ENCODE data around the gene DDX11. TPM values are rescaled to one million over a fixed set of nuclear protein-coding genes. Genes with fewer than 3 reads are reported as not detected.
"Not testable (repeated sequence)": the region's sequence is repeated elsewhere in the genome, so short reads cannot be mapped to it uniquely, and the experiment has no call there.

Gene DDX11
- total and polyA plus RNA-seq, 2 donors (not counting 1 experiment from before 2014, with no cell fraction given) = 68.0 to 90.2 TPM

DNA sequence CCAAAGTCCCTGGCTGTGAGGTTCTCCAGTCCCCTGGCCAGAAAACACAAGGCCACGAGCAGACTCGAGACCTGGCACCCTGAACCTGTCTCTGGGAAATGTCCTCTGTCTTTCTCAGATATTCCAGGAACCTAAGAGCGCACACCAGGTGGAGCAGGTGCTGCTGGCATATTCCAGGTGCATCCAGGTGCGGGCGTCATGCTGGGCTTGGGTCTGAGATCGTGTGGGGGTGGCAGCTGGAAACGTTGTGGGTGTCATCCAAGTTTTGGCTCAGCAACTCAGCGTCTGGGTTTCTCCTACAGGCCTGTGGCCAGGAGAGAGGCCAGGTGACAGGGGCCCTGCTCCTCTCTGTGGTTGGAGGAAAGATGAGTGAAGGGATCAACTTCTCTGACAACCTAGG is 28.5 kb downstream of the DDX11 start:
- H3K79me2 ChIP-seq (ENCODE audit: control insufficient read depth, insufficient read depth, low read length); H3K4me3 ChIP-seq (ENCODE audit: control extremely low read depth in 1 of 5, extremely low read depth in 1 of 5, insufficient read depth in 1 of 5, low read depth in 2 of 5, low read length in 4 of 5); H3K36me3 ChIP-seq (replicated peaks in 1 of 2; ENCODE audit: control extremely low read depth in 1 of 2, control insufficient read depth in 1 of 2, extremely low read depth in 1 of 2, insufficient read depth in 2 of 2, low read length in 1 of 2); ATAC-seq (ENCODE audit: low read depth); CTCF ChIA-PET; H3K27ac ChIP-seq (ENCODE audit: low read length in 2 of 2); H3K27me3 ChIP-seq (replicated peaks in 1 of 4; ENCODE audit: control extremely low read depth in 1 of 4, control insufficient read depth in 3 of 4, insufficient read depth in 4 of 4, low read length in 3 of 4); H3K4me1 ChIP-seq (ENCODE audit: control insufficient read depth in 2 of 2, insufficient read depth in 2 of 2, low read length in 2 of 2); H4K20me1 ChIP-seq (ENCODE audit: control insufficient read depth, insufficient read depth, low read length, poor library complexity, severe bottlenecking); H3K27ac Mint-ChIP-seq; H3K9me3 ChIP-seq (ENCODE audit: control extremely low read depth in 1 of 3, control insufficient read depth in 2 of 3, insufficient read depth in 1 of 3, low read length in 2 of 3); H3K4me3 Mint-ChIP-seq; H3K9ac ChIP-seq (ENCODE audit: low read length); POLR2A ChIA-PET; H2AFZ ChIP-seq (ENCODE audit: insufficient read depth, low read depth, low read length, poor library complexity, severe bottlenecking); intact Hi-C loops (cut with micrococcal nuclease); H3K27me3 Mint-ChIP-seq; H3K9me3 Mint-ChIP-seq (ENCODE audit: insufficient read depth); DNase-seq; H3K4me2 ChIP-seq (replicated peaks; ENCODE audit: low read depth, low read length, poor library complexity, severe bottlenecking); H3K4me1 Mint-ChIP-seq: not testable (repeated sequence)
- WGBS (ENCODE audit: insufficient coverage) = 91% methylated on average over 5 of the region's 8 CpGs

DNA sequence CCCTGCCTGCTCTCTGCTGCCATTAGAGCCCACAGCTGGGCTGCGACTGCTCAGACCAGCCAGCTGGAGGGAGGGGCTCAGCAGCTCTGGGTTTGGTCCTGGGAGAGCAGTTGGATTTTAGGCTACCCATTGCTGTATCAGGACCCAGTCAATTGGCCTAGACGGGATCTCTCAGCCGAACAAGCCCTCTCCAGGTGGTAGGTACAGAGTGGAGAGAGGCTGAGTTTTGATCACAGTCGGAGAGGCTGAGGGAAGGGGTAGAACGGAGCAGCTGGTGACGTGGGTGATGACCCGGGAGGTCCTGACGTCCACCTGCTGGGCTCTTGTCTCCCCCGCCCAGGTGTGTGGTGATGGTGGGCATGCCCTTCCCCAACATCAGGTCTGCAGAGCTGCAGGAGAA is 28.9 kb downstream of the DDX11 start:
- H3K27me3 Mint-ChIP-seq; H3K27me3 ChIP-seq (replicated peaks in 1 of 4; ENCODE audit: control extremely low read depth in 1 of 4, control insufficient read depth in 3 of 4, insufficient read depth in 4 of 4, low read length in 3 of 4); H3K9me3 Mint-ChIP-seq (ENCODE audit: insufficient read depth); H3K4me1 Mint-ChIP-seq; H3K4me2 ChIP-seq (replicated peaks; ENCODE audit: low read depth, low read length, poor library complexity, severe bottlenecking); H3K79me2 ChIP-seq (ENCODE audit: control insufficient read depth, insufficient read depth, low read length); H3K4me3 Mint-ChIP-seq; H2AFZ ChIP-seq (ENCODE audit: insufficient read depth, low read depth, low read length, poor library complexity, severe bottlenecking); ATAC-seq (ENCODE audit: low read depth); H3K36me3 ChIP-seq (replicated peaks in 1 of 2; ENCODE audit: control extremely low read depth in 1 of 2, control insufficient read depth in 1 of 2, extremely low read depth in 1 of 2, insufficient read depth in 2 of 2, low read length in 1 of 2); H3K4me1 ChIP-seq (ENCODE audit: control insufficient read depth in 2 of 2, insufficient read depth in 2 of 2, low read length in 2 of 2); H3K9me3 ChIP-seq (ENCODE audit: control extremely low read depth in 1 of 3, control insufficient read depth in 2 of 3, insufficient read depth in 1 of 3, low read length in 2 of 3); H3K27ac ChIP-seq (ENCODE audit: low read length in 2 of 2); DNase-seq; H3K9ac ChIP-seq (ENCODE audit: low read length); intact Hi-C loops (cut with micrococcal nuclease); H3K4me3 ChIP-seq (ENCODE audit: control extremely low read depth in 1 of 5, extremely low read depth in 1 of 5, insufficient read depth in 1 of 5, low read depth in 2 of 5, low read length in 4 of 5); POLR2A ChIA-PET; H3K27ac Mint-ChIP-seq; CTCF ChIA-PET; H4K20me1 ChIP-seq (ENCODE audit: control insufficient read depth, insufficient read depth, low read length, poor library complexity, severe bottlenecking): not testable (repeated sequence)
- WGBS (ENCODE audit: insufficient coverage) = 95% methylated on average over 7 of the region's 9 CpGs

DNA sequence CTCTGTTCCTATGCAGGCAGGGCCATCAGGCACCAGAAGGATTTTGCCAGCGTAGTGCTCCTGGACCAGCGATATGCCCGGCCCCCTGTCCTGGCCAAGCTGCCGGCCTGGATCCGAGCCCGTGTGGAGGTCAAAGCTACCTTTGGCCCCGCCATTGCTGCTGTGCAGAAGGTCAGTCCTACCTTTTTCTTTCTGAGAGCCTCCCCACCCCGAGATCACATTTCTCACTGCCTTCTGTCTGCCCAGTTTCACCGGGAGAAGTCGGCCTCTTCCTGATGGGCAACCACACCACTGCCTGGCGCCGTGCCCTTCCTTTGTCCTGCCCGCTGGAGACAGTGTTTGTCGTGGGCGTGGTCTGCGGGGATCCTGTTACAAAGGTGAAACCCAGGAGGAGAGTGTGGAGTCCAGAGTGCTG is 29.9 kb downstream of the DDX11 start:
- 92% methylated on average over 16 of the region's 16 CpGs for WGBS (ENCODE audit: insufficient coverage)
- intact Hi-C loops (cut with micrococcal nuclease); H3K9me3 Mint-ChIP-seq (ENCODE audit: insufficient read depth); H3K79me2 ChIP-seq (ENCODE audit: control insufficient read depth, insufficient read depth, low read length); H3K27ac ChIP-seq (ENCODE audit: low read length in 2 of 2); H3K4me3 ChIP-seq (ENCODE audit: control extremely low read depth in 1 of 5, extremely low read depth in 1 of 5, insufficient read depth in 1 of 5, low read depth in 2 of 5, low read length in 4 of 5); H3K9me3 ChIP-seq (ENCODE audit: control extremely low read depth in 1 of 3, control insufficient read depth in 2 of 3, insufficient read depth in 1 of 3, low read length in 2 of 3); H2AFZ ChIP-seq (ENCODE audit: insufficient read depth, low read depth, low read length, poor library complexity, severe bottlenecking); H3K27me3 ChIP-seq (replicated peaks in 1 of 4; ENCODE audit: control extremely low read depth in 1 of 4, control insufficient read depth in 3 of 4, insufficient read depth in 4 of 4, low read length in 3 of 4); CTCF ChIA-PET; H3K4me1 Mint-ChIP-seq; H3K4me1 ChIP-seq (ENCODE audit: control insufficient read depth in 2 of 2, insufficient read depth in 2 of 2, low read length in 2 of 2); H3K27ac Mint-ChIP-seq; H3K9ac ChIP-seq (ENCODE audit: low read length); DNase-seq; H3K27me3 Mint-ChIP-seq; H4K20me1 ChIP-seq (ENCODE audit: control insufficient read depth, insufficient read depth, low read length, poor library complexity, severe bottlenecking); ATAC-seq (ENCODE audit: low read depth); POLR2A ChIA-PET; H3K36me3 ChIP-seq (replicated peaks in 1 of 2; ENCODE audit: control extremely low read depth in 1 of 2, control insufficient read depth in 1 of 2, extremely low read depth in 1 of 2, insufficient read depth in 2 of 2, low read length in 1 of 2); H3K4me3 Mint-ChIP-seq; H3K4me2 ChIP-seq (replicated peaks; ENCODE audit: low read depth, low read length, poor library complexity, severe bottlenecking): not testable (repeated sequence)

DNA sequence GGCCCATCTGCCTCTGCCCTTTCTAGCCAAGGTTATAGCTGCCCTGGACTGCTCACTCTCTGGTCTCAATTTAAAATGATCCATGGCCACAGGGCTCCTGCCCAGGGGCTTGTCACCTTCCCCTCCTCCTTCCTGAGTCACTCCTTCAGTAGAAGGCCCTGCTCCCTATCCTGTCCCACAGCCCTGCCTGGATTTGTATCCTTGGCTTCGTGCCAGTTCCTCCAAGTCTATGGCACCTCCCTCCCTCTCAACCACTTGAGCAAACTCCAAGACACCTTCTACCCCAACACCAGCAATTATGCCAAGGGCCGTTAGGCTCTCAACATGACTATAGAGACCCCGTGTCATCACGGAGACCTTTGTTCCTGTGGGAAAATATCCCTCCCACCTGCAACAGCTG is 30.6 kb downstream of the DDX11 start:
- ATAC-seq (ENCODE audit: low read depth); H3K4me3 ChIP-seq (ENCODE audit: control extremely low read depth in 1 of 5, extremely low read depth in 1 of 5, insufficient read depth in 1 of 5, low read depth in 2 of 5, low read length in 4 of 5); H3K4me3 Mint-ChIP-seq; DNase-seq; POLR2A ChIA-PET; H3K4me1 ChIP-seq (ENCODE audit: control insufficient read depth in 2 of 2, insufficient read depth in 2 of 2, low read length in 2 of 2); H3K4me2 ChIP-seq (replicated peaks; ENCODE audit: low read depth, low read length, poor library complexity, severe bottlenecking); H3K27ac ChIP-seq (ENCODE audit: low read length in 2 of 2); intact Hi-C loops (cut with micrococcal nuclease); H3K79me2 ChIP-seq (ENCODE audit: control insufficient read depth, insufficient read depth, low read length); H3K9me3 Mint-ChIP-seq (ENCODE audit: insufficient read depth); H3K27me3 ChIP-seq (replicated peaks in 1 of 4; ENCODE audit: control extremely low read depth in 1 of 4, control insufficient read depth in 3 of 4, insufficient read depth in 4 of 4, low read length in 3 of 4); H4K20me1 ChIP-seq (ENCODE audit: control insufficient read depth, insufficient read depth, low read length, poor library complexity, severe bottlenecking); H3K27ac Mint-ChIP-seq; H3K36me3 ChIP-seq (replicated peaks in 1 of 2; ENCODE audit: control extremely low read depth in 1 of 2, control insufficient read depth in 1 of 2, extremely low read depth in 1 of 2, insufficient read depth in 2 of 2, low read length in 1 of 2); H3K27me3 Mint-ChIP-seq; H2AFZ ChIP-seq (ENCODE audit: insufficient read depth, low read depth, low read length, poor library complexity, severe bottlenecking); H3K4me1 Mint-ChIP-seq; H3K9ac ChIP-seq (ENCODE audit: low read length); H3K9me3 ChIP-seq (ENCODE audit: control extremely low read depth in 1 of 3, control insufficient read depth in 2 of 3, insufficient read depth in 1 of 3, low read length in 2 of 3); CTCF ChIA-PET: not testable (repeated sequence)
- 100% methylated on average over 1 of the region's 4 CpGs for WGBS (ENCODE audit: insufficient coverage)

Data from B cell (primary cell).